ENCODE data around the gene TUBA4A. TPM values are rescaled to one million over a fixed set of nuclear protein-coding genes. Genes with fewer than 3 reads are reported as not detected.

TUBA4A gene
- 5.1 and 5.2 TPM in 2 replicates for total RNA-seq

GRCh38 chr2:219253753-219254589, at the start of gene TUBA4A:
TSS of gene TUBA4A (minus strand) at chr2:219253918. CDS start at chr2:219253858, 60 bp downstream.

GRCh38 chr2:219279151-219279915, 25.6 kb upstream of the TUBA4A start, which contains the start of gene DNAJB2:
TSS of gene DNAJB2 (plus strand) at chr2:219279366. CDS start at chr2:219279834, 468 bp downstream.

DNA sequence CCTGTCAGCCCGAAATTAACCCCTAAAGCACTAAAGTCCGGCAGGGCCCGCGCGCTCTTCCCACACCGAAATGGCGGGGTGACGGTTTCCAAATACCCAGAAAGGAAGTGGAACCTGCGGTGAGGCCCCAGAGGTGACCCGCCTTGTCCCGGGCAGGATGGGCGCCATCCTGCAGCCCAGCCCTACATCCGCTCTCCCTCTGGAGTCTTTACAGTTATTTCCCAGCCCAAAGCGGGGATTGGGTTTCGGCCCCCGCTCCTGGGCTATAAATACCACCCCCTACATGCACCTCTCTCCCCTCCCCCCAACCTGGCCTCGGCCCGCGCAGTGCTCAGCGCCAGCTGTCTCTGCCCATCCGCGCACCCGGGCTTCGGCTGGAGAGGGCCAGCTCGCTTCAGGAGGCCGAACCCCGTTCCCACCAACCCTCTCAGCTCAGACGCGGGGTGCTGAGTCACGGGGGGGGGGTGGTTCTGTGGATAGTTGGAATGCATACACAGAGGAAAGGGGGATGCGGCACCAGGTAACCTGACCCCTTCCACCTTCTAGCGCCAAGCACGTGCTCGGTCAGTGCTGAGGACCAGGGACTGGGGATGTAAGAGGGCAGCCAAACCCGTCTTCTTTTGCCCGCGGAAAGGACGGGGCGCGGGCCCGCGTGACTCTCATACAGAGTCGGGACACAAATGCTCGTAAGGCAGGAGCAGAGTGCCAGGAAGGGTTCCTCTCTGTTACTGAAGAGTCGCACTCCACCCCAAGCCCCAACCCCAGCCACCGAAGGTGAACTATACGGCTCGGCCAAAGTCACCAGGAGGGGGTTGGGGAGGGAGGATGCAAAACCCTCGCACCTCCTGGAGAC, 592 bp downstream of the TUBA4A start, which contains the start of gene TUBA4B:
Gene TUBA4B (plus strand): TSS at position 344 of the 853 bp plus-strand sequence. CDS start 165 bp downstream, at position 509.

DNA sequence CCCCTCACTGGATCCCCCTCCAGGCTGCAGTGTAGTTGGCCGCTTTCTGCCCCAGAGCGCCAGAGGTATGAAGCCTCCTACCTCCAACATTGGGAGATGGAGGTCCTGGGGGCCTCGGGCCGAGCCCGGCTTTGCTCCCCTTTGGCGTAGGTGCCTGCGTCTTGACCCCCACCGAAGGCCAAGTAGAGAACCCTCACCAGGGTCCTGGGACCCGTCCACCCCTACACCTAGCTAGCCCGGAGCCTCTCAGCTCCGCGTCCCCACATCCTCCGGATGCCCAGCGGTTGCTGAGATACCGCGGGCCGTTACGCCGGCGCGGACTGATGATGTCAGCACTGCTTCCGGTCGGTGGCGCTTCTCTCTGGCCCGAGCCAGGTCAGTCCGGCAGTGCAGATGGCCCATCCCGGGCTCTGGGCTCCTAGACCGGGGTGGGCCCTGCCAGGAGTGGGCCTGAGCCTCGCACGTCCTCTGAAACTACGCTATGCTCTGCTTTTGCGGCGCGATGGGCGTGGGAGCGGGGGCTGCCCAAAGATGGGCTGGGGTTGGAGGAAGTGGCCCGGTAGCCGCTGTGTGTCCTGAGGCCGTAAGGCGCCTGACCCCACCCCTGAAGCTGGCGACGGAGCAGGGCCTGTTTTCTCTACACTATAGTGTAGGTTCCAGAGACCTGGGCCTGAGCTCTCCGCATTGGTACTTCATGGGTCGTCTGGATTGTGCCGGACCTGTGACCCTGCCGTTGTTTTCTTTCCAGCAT, 8.4 kb downstream of the TUBA4A start, which contains the start of the genes GLB1L and STK16:
Gene GLB1L (minus strand): TSS at position 297 of the 751 bp plus-strand sequence. CDS start 1,871 bp downstream, outside the sequence.
Gene STK16 (plus strand): TSS at position 332 of the 751 bp plus-strand sequence. CDS start 521 bp downstream, outside the sequence.

GRCh38 chr2:219229305-219230058, 24.2 kb downstream of the TUBA4A start, which contains the start of the genes ANKZF1 and ATG9A:
TSS of gene ANKZF1 (plus strand) at chr2:219229806. CDS start at chr2:219230258, 452 bp downstream.
TSS of gene ATG9A (minus strand) at chr2:219229636. CDS start at chr2:219228024, 1,612 bp downstream.

GRCh38 chr2:219218732-219219701, 34.7 kb downstream of the TUBA4A start, which contains the start of gene ABCB6:
TSS of gene ABCB6 (minus strand) at chr2:219218958. CDS start at chr2:219218673, 285 bp downstream.

DNA sequence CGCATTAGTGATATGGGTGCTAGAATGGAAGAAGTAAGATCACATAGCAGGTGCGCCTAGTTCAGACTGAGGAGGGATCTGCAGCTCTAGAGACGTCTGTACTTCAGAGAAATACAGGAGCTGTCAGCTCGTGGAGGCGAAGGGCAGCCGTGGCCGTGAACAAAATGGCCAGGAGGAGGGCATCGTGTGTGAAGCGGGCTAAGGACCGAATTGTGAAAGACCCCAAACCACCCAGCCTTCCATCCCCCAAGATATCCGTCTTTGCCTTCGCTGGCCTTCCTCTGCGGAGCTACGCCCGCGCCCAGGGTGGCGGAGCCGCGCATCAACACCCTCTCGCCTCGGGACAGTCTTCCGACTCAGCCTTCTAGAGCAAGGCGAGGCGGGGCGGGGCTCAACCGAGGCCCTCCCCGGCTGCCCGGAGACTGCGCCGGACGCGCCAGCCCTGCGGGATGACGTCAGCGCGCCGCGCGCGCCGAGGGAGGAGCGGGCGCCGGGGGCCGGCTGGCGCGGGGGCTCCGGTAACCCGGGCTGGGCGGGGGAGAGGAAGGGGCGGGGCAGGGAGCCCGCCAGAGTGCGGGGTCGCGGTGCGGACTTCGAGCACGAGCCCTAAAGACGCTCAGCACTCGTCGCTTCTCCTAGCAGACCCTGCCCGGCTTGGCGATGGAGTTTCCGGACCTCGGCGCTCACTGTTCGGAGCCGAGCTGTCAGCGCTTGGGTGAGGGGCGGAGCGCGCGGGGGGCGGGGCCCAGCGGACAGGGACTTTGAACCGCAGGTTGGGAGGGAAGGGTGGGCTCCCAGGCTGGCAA, 47.2 kb downstream of the TUBA4A start, which contains the start of gene ZFAND2B:
Gene ZFAND2B (plus strand): TSS at position 455 of the 806 bp plus-strand sequence. CDS start 206 bp downstream, at position 661.

Other genes with a start within 250 kb of the TUBA4A start
- under 0.01 TPM in 1 of 2 replicates, not detected in the other for gene CFAP65, start 212.4 kb downstream of the TUBA4A start, total RNA-seq
- gene IHH, start 193.0 kb downstream of the TUBA4A start, total RNA-seq: under 0.01 and 0.09 TPM in 2 replicates
- gene NHEJ1, start 93.1 kb downstream of the TUBA4A start, total RNA-seq: 12.1 and 13.6 TPM in 2 replicates
- 1.1 and 3.5 TPM in 2 replicates for gene SLC23A3, start 83.9 kb downstream of the TUBA4A start, total RNA-seq
- 16.4 and 17.3 TPM in 2 replicates for gene CNPPD1, start 77.0 kb downstream of the TUBA4A start, total RNA-seq
- gene RETREG2, start 75.6 kb downstream of the TUBA4A start, total RNA-seq: 42.9 and 53.6 TPM in 2 replicates
- gene ZFAND2B, start 47.1 kb downstream of the TUBA4A start, total RNA-seq: 21.1 and 22.1 TPM in 2 replicates
- 29.8 and 51.1 TPM in 2 replicates for gene ABCB6, start 35.0 kb downstream of the TUBA4A start, total RNA-seq
- gene ATG9A, start 24.3 kb downstream of the TUBA4A start, total RNA-seq: 31.8 and 48.4 TPM in 2 replicates
- gene ANKZF1, start 24.1 kb downstream of the TUBA4A start, total RNA-seq: 16.5 and 34.8 TPM in 2 replicates
- gene GLB1L, start 8.5 kb downstream of the TUBA4A start, total RNA-seq: 3.3 and 4.0 TPM in 2 replicates
- gene STK16, start 8.4 kb downstream of the TUBA4A start, total RNA-seq: 18.7 and 22.0 TPM in 2 replicates
- not detected in 2 replicates for gene TUBA4B, start 675 bp downstream of the TUBA4A start, total RNA-seq
- gene DNAJB2, start 25.4 kb upstream of the TUBA4A start, total RNA-seq: 17.4 and 25.6 TPM in 2 replicates
- not detected in 2 replicates for gene PTPRN, start 55.5 kb upstream of the TUBA4A start, total RNA-seq
- not detected in 2 replicates for gene RESP18, start 78.8 kb upstream of the TUBA4A start, total RNA-seq
- gene DNPEP, start 134.0 kb upstream of the TUBA4A start, total RNA-seq: 42.4 and 44.0 TPM in 2 replicates
- gene DES, start 164.5 kb upstream of the TUBA4A start, total RNA-seq: not detected in 2 replicates
- gene SPEG, start 180.9 kb upstream of the TUBA4A start, total RNA-seq: 0.63 and 4.2 TPM in 2 replicates
- gene GMPPA, start 245.0 kb upstream of the TUBA4A start, total RNA-seq: 38.0 and 45.6 TPM in 2 replicates

All from endothelial cell of coronary artery (primary cell).